22Rv1 (cell line): Measurements from ENCODE around the gene MARCHF3.

ENCODE experiments used
- CTCF ChIP-seq: fragments of 450-650 bp; IDR thresholded peaks from 2 replicates; pipeline ENCODE4 v1.5.1; 2017; ENCODE audit warnings: mild to moderate bottlenecking
- ZFX ChIP-seq: fragments of 450-650 bp; IDR thresholded peaks from 2 replicates; pipeline ENCODE4 v1.6.1; 2017; ENCODE audit warnings: antibody characterized with exemption, borderline replicate concordance

GRCh38 chr5:126928041-126928440 is 102.3 kb downstream of the MARCHF3 start:
- TF ChIP-seq CTCF = no peak
- TF ChIP-seq ZFX = no peak
